Liver (tissue), 9 donors: ENCODE measurements around the gene AQP9. TPM values are rescaled to one million over a fixed set of nuclear protein-coding genes. Genes with fewer than 3 reads are reported as not detected.

Source experiments
- DNase-seq: peaks from one replicate; pipeline ENCODE4 v3.0.0-alpha.2; 2017; ENCODE audit warnings: low spot score
- H3K27ac ChIP-seq, 2 donors: one replicate each; pipeline ENCODE4 v1.7.0; 2013; ENCODE audit warnings: inconsistent platforms in 2 of 2, low read length in 2 of 2, control low read depth in 1 of 2, low read depth in 1 of 2, mild to moderate bottlenecking in 1 of 2
- H3K27me3 ChIP-seq, 4 donors: one replicate each; pipeline versions ENCODE4 v1.6.1 to v1.7.0; 2013; ENCODE audit warnings: low read length in 3 of 4, inconsistent platforms in 1 of 4, mild to moderate bottlenecking in 1 of 4, moderate library complexity in 1 of 4; ENCODE audit not compliant: control insufficient read depth in 4 of 4, insufficient read depth in 4 of 4
- H3K36me3 ChIP-seq, 4 donors: one replicate each; pipeline versions ENCODE4 v1.6.1 to v1.7.0; 2013; ENCODE audit warnings: low read length in 3 of 4, mild to moderate bottlenecking in 3 of 4, low read depth in 1 of 4, moderate library complexity in 1 of 4; ENCODE audit not compliant: control insufficient read depth in 4 of 4, insufficient read depth in 3 of 4
- H3K4me1 ChIP-seq, 4 donors: one replicate each; pipeline versions ENCODE4 v1.6.1 to v1.7.0; 2013; ENCODE audit warnings: low read length in 3 of 4, mild to moderate bottlenecking in 3 of 4, moderate library complexity in 1 of 4; ENCODE audit not compliant: control insufficient read depth in 4 of 4, insufficient read depth in 4 of 4
- H3K4me3 ChIP-seq, 3 donors: one replicate each; pipeline versions ENCODE4 v1.6.1 to v1.7.0; 2013; ENCODE audit warnings: low read length in 3 of 3, control low read depth in 1 of 3, low read depth in 1 of 3, mild to moderate bottlenecking in 1 of 3
- H3K9ac ChIP-seq, 2 donors: one replicate each; pipeline ENCODE4 v1.7.0; 2013; ENCODE audit warnings: low read length in 2 of 2, mild to moderate bottlenecking in 2 of 2, moderate library complexity in 2 of 2, control low read depth in 1 of 2, low read depth in 1 of 2
- H3K9me3 ChIP-seq, 4 donors: one replicate each; pipeline versions ENCODE4 v1.6.1 to v1.7.0; 2013; ENCODE audit warnings: low read length in 3 of 4; ENCODE audit not compliant: control insufficient read depth in 4 of 4
- EGR1 ChIP-seq, 2 donors: IDR thresholded peaks; 2 replicates each; pipeline ENCODE4 v1.6.1; 2016 to 2018; ENCODE audit warnings: antibody characterized with exemption in 2 of 2, low read depth in 2 of 2
- FOXA1 ChIP-seq: IDR thresholded peaks from 2 replicates; pipeline ENCODE4 v1.6.1; 2016; ENCODE audit warnings: antibody characterized with exemption
- FOXA2 ChIP-seq: IDR thresholded peaks from 2 replicates; pipeline ENCODE4 v1.6.1; 2016; ENCODE audit warnings: antibody characterized with exemption
- GABPA ChIP-seq, 2 donors: IDR thresholded peaks in 1 of 2; conservative IDR thresholded peaks in 1 of 2; 2 replicates each; pipeline ENCODE4 v1.6.1; 2016; ENCODE audit warnings: antibody characterized with exemption in 2 of 2, mild to moderate bottlenecking in 1 of 2, moderate library complexity in 1 of 2
- HNF4A ChIP-seq, 2 donors: conservative IDR thresholded peaks; 2 replicates each; pipeline ENCODE4 v1.6.1; 2016; ENCODE audit warnings: antibody characterized with exemption in 2 of 2, mild to moderate bottlenecking in 2 of 2
- HNF4G ChIP-seq: IDR thresholded peaks from 2 replicates; pipeline ENCODE4 v1.6.1; 2016; ENCODE audit warnings: antibody characterized with exemption
- JUND ChIP-seq, 2 donors: IDR thresholded peaks; 2 replicates each; pipeline ENCODE4 v1.6.1; 2016; ENCODE audit warnings: antibody characterized with exemption in 2 of 2
- NR2F2 ChIP-seq: IDR thresholded peaks from 2 replicates; pipeline ENCODE4 v1.6.1; 2016; ENCODE audit warnings: antibody characterized with exemption
- RAD21 ChIP-seq, 2 donors: IDR thresholded peaks; 2 replicates each; pipeline ENCODE4 v1.6.1; 2016; ENCODE audit warnings: antibody characterized with exemption in 2 of 2, mild to moderate bottlenecking in 2 of 2
- RXRA ChIP-seq, 2 donors: IDR thresholded peaks; 2 replicates each; pipeline ENCODE4 v1.6.1; 2017 to 2018; ENCODE audit warnings: antibody characterized with exemption in 2 of 2, mild to moderate bottlenecking in 1 of 2
- SP1 ChIP-seq: IDR thresholded peaks from 2 replicates; pipeline ENCODE4 v1.6.1; 2018; ENCODE audit warnings: antibody characterized with exemption, mild to moderate bottlenecking
- TAF1 ChIP-seq: conservative IDR thresholded peaks from 2 replicates; pipeline ENCODE4 v1.6.1; 2016; ENCODE audit warnings: antibody characterized with exemption, mild to moderate bottlenecking
- YY1 ChIP-seq: IDR thresholded peaks from 2 replicates; pipeline ENCODE4 v1.6.1; 2016; ENCODE audit warnings: antibody characterized with exemption, mild to moderate bottlenecking
- WGBS: extraction: QIAGEN DNeasy Blood & Tissue Kit; methylation state at CpG from one replicate; pipeline ENCODE4 v1.1.7; 2013; 5-methylcytosine and 5-hydroxymethylcytosine counted together
- polyA plus RNA-seq, 2 donors: library from polyadenylated mRNA; stranded (reverse) in 1 of 2; unstranded in 1 of 2; fragments of 200-250 nt in 1 of 2; fragments of >200 nt in 1 of 2; fragmentation: Nextera tagmentation in 1 of 2; extraction: Ambion mirVana in 1 of 2; gene quantifications; one replicate each; pipeline versions ENCODE4 v1.2.1 to v1.2.3, GENCODE V29; 2013 to 2015
- total RNA-seq, 2 donors: library from RNA; depleted of rRNA; stranded (reverse); fragments of >200 nt; gene quantifications; one replicate each; pipeline ENCODE4 v1.2.3, GENCODE V29; 2014
- TF ChIP-seq, protein P1 (sequence below): fragments of 150-350 bp; IDR thresholded peaks from 2 replicates; pipeline ENCODE4 v1.5.1; 2017; ENCODE audit warnings: improper control_type of control experiment, low read depth, low read length; ENCODE audit not compliant: missing input control
- TF ChIP-seq, protein P2 (sequence below): IDR thresholded peaks from 2 replicates; pipeline ENCODE4 v1.6.1; 2016; ENCODE audit warnings: antibody characterized with exemption
- TF ChIP-seq, protein P3 (sequence below): IDR thresholded peaks from 2 replicates; pipeline ENCODE4 v1.6.1; 2016; ENCODE audit warnings: antibody characterized with exemption
- TF ChIP-seq, protein P4 (sequence below): IDR thresholded peaks from 2 replicates; pipeline ENCODE4 v1.6.1; 2016; ENCODE audit warnings: antibody characterized with exemption, mild to moderate bottlenecking
- TF ChIP-seq, protein P5 (sequence below): IDR thresholded peaks from 2 replicates; pipeline ENCODE4 v1.6.1; 2016; ENCODE audit warnings: antibody characterized with exemption
- donor health status: healthy.
- donor health status: healthy.
- donor health status: healthy.
- donor health status: healthy.
- donor health status: healthy.

Gene AQP9
- total and polyA plus RNA-seq, 4 donors = 1.4 to 111 (median 86.6) TPM

DNA sequence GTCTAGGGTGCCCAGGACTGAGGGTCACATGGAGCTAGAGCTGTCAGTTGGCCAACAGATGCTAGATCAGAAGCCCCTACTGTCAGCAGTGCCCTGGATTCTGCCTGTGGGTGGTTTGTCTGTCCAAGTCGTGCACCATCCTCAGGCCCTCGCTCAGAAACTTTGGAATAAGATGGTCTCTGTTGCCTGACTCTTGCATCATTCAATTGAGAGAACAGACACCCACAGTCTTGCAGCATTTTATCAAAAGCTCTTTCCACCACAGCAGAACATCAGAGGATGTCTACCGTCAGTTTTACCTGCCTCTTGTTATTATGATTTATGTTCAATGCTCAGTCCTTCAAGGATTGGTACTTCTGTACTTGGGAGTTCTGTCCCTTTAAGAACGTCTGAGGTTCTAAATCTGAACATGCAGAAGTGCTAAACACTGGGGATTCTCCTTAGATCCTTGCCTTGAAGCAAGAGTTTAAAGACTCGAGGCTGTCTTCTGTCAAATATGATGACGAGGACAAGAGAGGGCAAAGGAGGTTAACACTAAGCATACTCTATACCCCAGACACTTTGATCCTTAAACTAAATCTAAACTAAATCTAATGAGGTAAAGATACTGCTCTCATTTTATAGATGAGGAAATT lies 4.8 kb downstream of the AQP9 start:
- Histone ChIP-seq H3K27ac (peak overlapping the region; percentile 27 to 94), H3K36me3 (no peaks in the 10 kb centered on the region), H3K9me3 (no peaks in the 10 kb centered on the region), H3K4me3 (no peak overlapping the region), H3K27me3 (no peaks in the 10 kb centered on the region), H3K4me1 (peaks cover 8 to 45% (median 32%) of the 10 kb centered on the region in 4 donors), H3K9ac (peak overlapping the region in 1 of 2 donors; percentile 3)
- 56% methylated on average over 6 of the region's 6 CpGs for WGBS
- no peak for DNase-seq
- no peak for TF ChIP-seq GABPA (IDR thresholded peaks at IDR 0.05 in 1 of 2, conservative IDR thresholded peaks at IDR 0.05 in 1 of 2)
- TF ChIP-seq, protein P1, sequence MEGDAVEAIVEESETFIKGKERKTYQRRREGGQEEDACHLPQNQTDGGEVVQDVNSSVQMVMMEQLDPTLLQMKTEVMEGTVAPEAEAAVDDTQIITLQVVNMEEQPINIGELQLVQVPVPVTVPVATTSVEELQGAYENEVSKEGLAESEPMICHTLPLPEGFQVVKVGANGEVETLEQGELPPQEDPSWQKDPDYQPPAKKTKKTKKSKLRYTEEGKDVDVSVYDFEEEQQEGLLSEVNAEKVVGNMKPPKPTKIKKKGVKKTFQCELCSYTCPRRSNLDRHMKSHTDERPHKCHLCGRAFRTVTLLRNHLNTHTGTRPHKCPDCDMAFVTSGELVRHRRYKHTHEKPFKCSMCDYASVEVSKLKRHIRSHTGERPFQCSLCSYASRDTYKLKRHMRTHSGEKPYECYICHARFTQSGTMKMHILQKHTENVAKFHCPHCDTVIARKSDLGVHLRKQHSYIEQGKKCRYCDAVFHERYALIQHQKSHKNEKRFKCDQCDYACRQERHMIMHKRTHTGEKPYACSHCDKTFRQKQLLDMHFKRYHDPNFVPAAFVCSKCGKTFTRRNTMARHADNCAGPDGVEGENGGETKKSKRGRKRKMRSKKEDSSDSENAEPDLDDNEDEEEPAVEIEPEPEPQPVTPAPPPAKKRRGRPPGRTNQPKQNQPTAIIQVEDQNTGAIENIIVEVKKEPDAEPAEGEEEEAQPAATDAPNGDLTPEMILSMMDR = no peak
- TF ChIP-seq FOXA2 = no peak
- TF ChIP-seq RAD21 (IDR thresholded peaks at IDR 0.05) = no peak
- no peak for TF ChIP-seq HNF4G
- no peak for TF ChIP-seq EGR1 (IDR thresholded peaks at IDR 0.05; ENCODE audit: low read depth in 2 of 2)
- no peak for TF ChIP-seq SP1
- TF ChIP-seq, protein P2, sequence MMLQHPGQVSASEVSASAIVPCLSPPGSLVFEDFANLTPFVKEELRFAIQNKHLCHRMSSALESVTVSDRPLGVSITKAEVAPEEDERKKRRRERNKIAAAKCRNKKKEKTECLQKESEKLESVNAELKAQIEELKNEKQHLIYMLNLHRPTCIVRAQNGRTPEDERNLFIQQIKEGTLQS = no peak
- no peak for TF ChIP-seq TAF1
- TF ChIP-seq RXRA (IDR thresholded peaks at IDR 0.05) = no peak
- TF ChIP-seq NR2F2 = no peak
- TF ChIP-seq YY1 = no peak

DNA sequence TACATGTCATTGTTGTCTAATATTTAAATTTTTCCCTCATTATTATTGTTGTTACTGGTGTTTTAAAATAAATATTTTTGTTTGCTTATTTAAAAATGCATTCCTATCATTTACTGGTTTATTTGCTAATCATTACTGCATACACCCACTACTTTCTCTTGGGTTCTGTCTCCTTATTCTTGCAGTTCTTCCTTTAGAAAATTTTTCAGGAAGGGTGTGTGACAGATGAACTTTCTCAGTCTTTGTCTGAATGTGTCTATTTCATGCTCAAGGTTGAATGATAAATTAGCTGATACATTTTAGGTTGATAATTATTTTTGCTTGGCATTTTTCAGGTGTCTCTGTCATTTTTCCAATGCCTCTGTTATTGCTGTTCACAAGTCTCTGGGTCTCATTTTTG lies 7.4 kb downstream of the AQP9 start:
- H3K4me1 ChIP-seq = peaks cover 10 to 54% (median 41%) of the 10 kb centered on the region in 4 donors
- TF ChIP-seq YY1 (no peak), HNF4A (conservative IDR thresholded peaks at IDR 0.05) (no peak), EGR1 (IDR thresholded peaks at IDR 0.05; ENCODE audit: low read depth in 2 of 2) (no peak), SP1 (no peak), HNF4G (no peak), FOXA1 (no peak), NR2F2 (no peak), JUND (IDR thresholded peaks at IDR 0.05) (no peak), RXRA (IDR thresholded peaks at IDR 0.05) (no peak), FOXA2 (no peak), GABPA (IDR thresholded peaks at IDR 0.05 in 1 of 2, conservative IDR thresholded peaks at IDR 0.05 in 1 of 2) (no peak), RAD21 (IDR thresholded peaks at IDR 0.05) (no peak), TAF1 (no peak)
- TF ChIP-seq, protein P3, sequence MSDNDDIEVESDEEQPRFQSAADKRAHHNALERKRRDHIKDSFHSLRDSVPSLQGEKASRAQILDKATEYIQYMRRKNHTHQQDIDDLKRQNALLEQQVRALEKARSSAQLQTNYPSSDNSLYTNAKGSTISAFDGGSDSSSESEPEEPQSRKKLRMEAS = no peak
- TF ChIP-seq, protein P4, sequence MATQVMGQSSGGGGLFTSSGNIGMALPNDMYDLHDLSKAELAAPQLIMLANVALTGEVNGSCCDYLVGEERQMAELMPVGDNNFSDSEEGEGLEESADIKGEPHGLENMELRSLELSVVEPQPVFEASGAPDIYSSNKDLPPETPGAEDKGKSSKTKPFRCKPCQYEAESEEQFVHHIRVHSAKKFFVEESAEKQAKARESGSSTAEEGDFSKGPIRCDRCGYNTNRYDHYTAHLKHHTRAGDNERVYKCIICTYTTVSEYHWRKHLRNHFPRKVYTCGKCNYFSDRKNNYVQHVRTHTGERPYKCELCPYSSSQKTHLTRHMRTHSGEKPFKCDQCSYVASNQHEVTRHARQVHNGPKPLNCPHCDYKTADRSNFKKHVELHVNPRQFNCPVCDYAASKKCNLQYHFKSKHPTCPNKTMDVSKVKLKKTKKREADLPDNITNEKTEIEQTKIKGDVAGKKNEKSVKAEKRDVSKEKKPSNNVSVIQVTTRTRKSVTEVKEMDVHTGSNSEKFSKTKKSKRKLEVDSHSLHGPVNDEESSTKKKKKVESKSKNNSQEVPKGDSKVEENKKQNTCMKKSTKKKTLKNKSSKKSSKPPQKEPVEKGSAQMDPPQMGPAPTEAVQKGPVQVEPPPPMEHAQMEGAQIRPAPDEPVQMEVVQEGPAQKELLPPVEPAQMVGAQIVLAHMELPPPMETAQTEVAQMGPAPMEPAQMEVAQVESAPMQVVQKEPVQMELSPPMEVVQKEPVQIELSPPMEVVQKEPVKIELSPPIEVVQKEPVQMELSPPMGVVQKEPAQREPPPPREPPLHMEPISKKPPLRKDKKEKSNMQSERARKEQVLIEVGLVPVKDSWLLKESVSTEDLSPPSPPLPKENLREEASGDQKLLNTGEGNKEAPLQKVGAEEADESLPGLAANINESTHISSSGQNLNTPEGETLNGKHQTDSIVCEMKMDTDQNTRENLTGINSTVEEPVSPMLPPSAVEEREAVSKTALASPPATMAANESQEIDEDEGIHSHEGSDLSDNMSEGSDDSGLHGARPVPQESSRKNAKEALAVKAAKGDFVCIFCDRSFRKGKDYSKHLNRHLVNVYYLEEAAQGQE = no peak
- TF ChIP-seq, protein P1 = no peak
- TF ChIP-seq, protein P5, sequence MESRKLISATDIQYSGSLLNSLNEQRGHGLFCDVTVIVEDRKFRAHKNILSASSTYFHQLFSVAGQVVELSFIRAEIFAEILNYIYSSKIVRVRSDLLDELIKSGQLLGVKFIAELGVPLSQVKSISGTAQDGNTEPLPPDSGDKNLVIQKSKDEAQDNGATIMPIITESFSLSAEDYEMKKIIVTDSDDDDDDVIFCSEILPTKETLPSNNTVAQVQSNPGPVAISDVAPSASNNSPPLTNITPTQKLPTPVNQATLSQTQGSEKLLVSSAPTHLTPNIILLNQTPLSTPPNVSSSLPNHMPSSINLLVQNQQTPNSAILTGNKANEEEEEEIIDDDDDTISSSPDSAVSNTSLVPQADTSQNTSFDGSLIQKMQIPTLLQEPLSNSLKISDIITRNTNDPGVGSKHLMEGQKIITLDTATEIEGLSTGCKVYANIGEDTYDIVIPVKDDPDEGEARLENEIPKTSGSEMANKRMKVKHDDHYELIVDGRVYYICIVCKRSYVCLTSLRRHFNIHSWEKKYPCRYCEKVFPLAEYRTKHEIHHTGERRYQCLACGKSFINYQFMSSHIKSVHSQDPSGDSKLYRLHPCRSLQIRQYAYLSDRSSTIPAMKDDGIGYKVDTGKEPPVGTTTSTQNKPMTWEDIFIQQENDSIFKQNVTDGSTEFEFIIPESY = no peak
- TF ChIP-seq, protein P2 = no peak
- no peak for DNase-seq
- no peaks in the 10 kb centered on the region for H3K27me3 ChIP-seq
- peaks cover 0 to 11% (median 3%) of the 10 kb centered on the region in 4 donors for H3K36me3 ChIP-seq
- H3K9me3 ChIP-seq = no peaks in the 10 kb centered on the region
- peak overlapping the region; percentile 57 to 92 for H3K27ac ChIP-seq
- H3K4me3 ChIP-seq = no peak overlapping the region
- H3K9ac ChIP-seq = peak overlapping the region in 1 of 2 donors; percentile 13
